ENCODE results near the gene PNPLA6. TPM values are rescaled to one million over a fixed set of nuclear protein-coding genes. Genes with fewer than 3 reads are reported as not detected.

The PNPLA6 gene
- total and polyA plus RNA-seq, 2 of the 4 experiments (the other 2 are of a cell fraction): 17.9 to 52.7 TPM

DNA sequence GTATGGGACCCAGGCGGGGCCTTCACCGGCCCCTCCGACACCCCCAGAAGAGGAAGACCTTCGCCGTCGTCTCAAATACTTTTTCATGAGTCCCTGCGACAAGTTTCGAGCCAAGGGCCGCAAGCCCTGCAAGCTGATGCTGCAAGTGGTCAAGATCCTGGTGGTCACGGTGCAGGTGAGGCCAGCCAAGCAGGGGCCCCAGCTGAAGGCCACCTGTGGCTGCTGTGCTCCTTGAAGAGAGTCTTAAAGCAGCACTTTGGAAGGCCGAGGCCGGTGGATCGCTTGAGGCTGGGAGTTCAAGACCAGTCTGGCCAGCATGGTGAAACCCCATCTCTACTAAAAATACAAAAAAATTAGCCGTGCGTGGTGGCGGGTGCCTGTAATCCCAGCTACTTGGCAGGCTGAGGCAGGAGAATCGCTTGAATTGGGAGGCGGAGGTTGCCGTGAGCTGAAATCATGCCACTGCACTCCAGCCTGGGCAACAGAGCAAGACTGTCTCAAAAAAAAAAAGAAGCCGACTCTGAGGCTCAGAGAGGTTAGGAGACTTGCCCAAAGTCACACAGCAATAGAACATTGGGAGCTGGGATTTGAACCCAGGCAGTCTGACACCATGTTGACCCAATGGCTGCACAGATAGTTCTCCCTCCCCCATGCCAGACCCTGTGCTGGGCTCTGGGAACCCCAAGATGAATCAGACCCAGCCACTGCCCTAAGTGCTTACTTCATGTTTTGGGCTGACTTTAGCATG lies 10.4 kb upstream of the PNPLA6 start:
- BruUV-seq (replicated peaks): no TSS peak
- CTCF ChIA-PET: no interaction called here

More for the DNA sequence above, 10.4 kb upstream of the PNPLA6 start:
- no peak overlapping the region for H2BK20ac ChIP-seq (ENCODE audit: low read depth, low read length)
- H2BK5ac ChIP-seq (ENCODE audit: low read depth, low read length, poor library complexity, severe bottlenecking): no peak overlapping the region
- TF ChIP-seq BHLHE40 (IDR thresholded peaks at IDR 0.05; ENCODE audit: low read depth, low read length): no peak
- no peak for TF ChIP-seq RCOR1 (IDR thresholded peaks at IDR 0.05; ENCODE audit: insufficient replicate concordance, low read length)
- TF ChIP-seq MXI1 (IDR thresholded peaks at IDR 0.05; ENCODE audit: borderline replicate concordance, low read depth, low read length): no peak
- TF ChIP-seq, protein P1, sequence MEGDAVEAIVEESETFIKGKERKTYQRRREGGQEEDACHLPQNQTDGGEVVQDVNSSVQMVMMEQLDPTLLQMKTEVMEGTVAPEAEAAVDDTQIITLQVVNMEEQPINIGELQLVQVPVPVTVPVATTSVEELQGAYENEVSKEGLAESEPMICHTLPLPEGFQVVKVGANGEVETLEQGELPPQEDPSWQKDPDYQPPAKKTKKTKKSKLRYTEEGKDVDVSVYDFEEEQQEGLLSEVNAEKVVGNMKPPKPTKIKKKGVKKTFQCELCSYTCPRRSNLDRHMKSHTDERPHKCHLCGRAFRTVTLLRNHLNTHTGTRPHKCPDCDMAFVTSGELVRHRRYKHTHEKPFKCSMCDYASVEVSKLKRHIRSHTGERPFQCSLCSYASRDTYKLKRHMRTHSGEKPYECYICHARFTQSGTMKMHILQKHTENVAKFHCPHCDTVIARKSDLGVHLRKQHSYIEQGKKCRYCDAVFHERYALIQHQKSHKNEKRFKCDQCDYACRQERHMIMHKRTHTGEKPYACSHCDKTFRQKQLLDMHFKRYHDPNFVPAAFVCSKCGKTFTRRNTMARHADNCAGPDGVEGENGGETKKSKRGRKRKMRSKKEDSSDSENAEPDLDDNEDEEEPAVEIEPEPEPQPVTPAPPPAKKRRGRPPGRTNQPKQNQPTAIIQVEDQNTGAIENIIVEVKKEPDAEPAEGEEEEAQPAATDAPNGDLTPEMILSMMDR (conservative IDR thresholded peaks at IDR 0.05; ENCODE audit: low read depth, low read length): no peak
- TF ChIP-seq MAFK (IDR thresholded peaks at IDR 0.05; ENCODE audit: low read depth, low read length): no peak
- no peak for TF ChIP-seq POLR2A (IDR thresholded peaks at IDR 0.05; ENCODE audit: low read depth, low read length)
- TF ChIP-seq NFE2L2 (IDR thresholded peaks at IDR 0.05; ENCODE audit: low read depth, low read length): no peak
- no peak for TF ChIP-seq RFX5 (IDR thresholded peaks at IDR 0.05; ENCODE audit: low read depth, low read length)
- TF ChIP-seq RAD21 (IDR thresholded peaks at IDR 0.05; ENCODE audit: low read length): no peak
- no peak for TF ChIP-seq SMC3 (IDR thresholded peaks at IDR 0.05; ENCODE audit: low read depth, low read length)
- no peak for TF ChIP-seq MAZ (IDR thresholded peaks at IDR 0.05; ENCODE audit: borderline replicate concordance, low read depth, low read length)
- H3K9me1 ChIP-seq (ENCODE audit: insufficient read depth, low read length): no peaks in the 10 kb centered on the region
- no peak overlapping the region for H3K18ac ChIP-seq (ENCODE audit: low read depth, low read length)
- no peak overlapping the region for H3K4me2 ChIP-seq (ENCODE audit: low read depth, low read length)
- no peak overlapping the region for H3K56ac ChIP-seq (ENCODE audit: extremely low read depth, insufficient read depth, low read length)
- no peak overlapping the region for H3K27ac ChIP-seq (ENCODE audit: insufficient read depth, low read length)
- H2AK9ac ChIP-seq (replicated peaks; ENCODE audit: low read depth, low read length, poor library complexity): peak overlapping the region; percentile 78
- no peak overlapping the region for H2AK5ac ChIP-seq (ENCODE audit: low read depth, low read length)
- dilution Hi-C loops (cut with HindIII; ENCODE audit: low sequenced_read_pairs, unreplicated experiment) (no loop called here), intact Hi-C loops (cut with micrococcal nuclease) (no loop called here), in situ Hi-C loops (cut with MboI; ENCODE audit: low sequenced_read_pairs) (no loop called here)
- no peak for ATAC-seq (ENCODE audit: low read depth)
- H2BK120ac ChIP-seq (ENCODE audit: low read depth, low read length): no peak overlapping the region
- H3K9ac ChIP-seq (ENCODE audit: low read depth, low read length): no peak overlapping the region
- no peak overlapping the region for H3K4ac ChIP-seq (ENCODE audit: low read depth, low read length)
- peaks cover 2% of the 10 kb centered on the region; the same call in 1 of the 2 replicates for H3K4me1 ChIP-seq (ENCODE audit: control insufficient read depth, insufficient read depth, low read length)
- WGBS, 2 experiments (ENCODE audit: extremely low coverage in 2 of 2, insufficient read length in 1 of 2): 87% methylated on average over 13 of the region's 20 CpGs; no CpG with 5 or more reads in 1 of the 2 experiments
- no peak overlapping the region for H3K4me3 ChIP-seq (ENCODE audit: insufficient read depth, low read depth, low read length)
- no peak overlapping the region for H3K23ac ChIP-seq (ENCODE audit: low read depth, low read length)
- no peak overlapping the region for H4K91ac ChIP-seq (ENCODE audit: insufficient read depth, low read depth, low read length)
- DNase-seq: no peak
- H2AFZ ChIP-seq (replicated peaks; ENCODE audit: low read length, poor library complexity): no peak overlapping the region
- H4K20me1 ChIP-seq (ENCODE audit: insufficient read depth, low read length): no peaks in the 10 kb centered on the region
- H4K8ac ChIP-seq (ENCODE audit: low read depth in 2 of 2, low read length in 2 of 2): no peak overlapping the region
- H3K79me1 ChIP-seq (ENCODE audit: low read depth in 1 of 2, low read length in 2 of 2): peaks cover 7 to 26% of the 10 kb centered on the region in 2 experiments
- POLR2A ChIA-PET (ENCODE audit: unreplicated experiment): no interaction called here
- H3K27me3 ChIP-seq (ENCODE audit: control insufficient read depth, insufficient read depth, low read length): no peaks in the 10 kb centered on the region
- H3K14ac ChIP-seq (replicated peaks; ENCODE audit: low read depth, low read length): no peak overlapping the region
- no peaks in the 10 kb centered on the region for H3K9me3 ChIP-seq (ENCODE audit: control insufficient read depth, insufficient read depth, low read length)
- no peak overlapping the region for H4K5ac ChIP-seq (ENCODE audit: low read depth, low read length)
- H3K36me3 ChIP-seq (ENCODE audit: control insufficient read depth, insufficient read depth, low read length): peaks cover 20% of the 10 kb centered on the region
- no peak overlapping the region for H2BK15ac ChIP-seq (ENCODE audit: low read depth, low read length)
